Effector memory CD8-positive, alpha-beta T cell (primary cell): ENCODE results near the gene BMP7.

ENCODE experiments used
- ATAC-seq: fragments of 150-1000 bp; cut with Tn5 transposase; replicated peaks from 2 replicates; pipeline ENCODE4 v1.10.0; 2021; ENCODE audit warnings: mild to moderate bottlenecking, moderate library complexity
- DNase-seq, 3 experiments: peaks; one replicate each; pipeline ENCODE4 v3.0.0; 2021
- H3K27ac Mint-ChIP-seq, 2 donors: one replicate each; pipeline ENCODE4 v1.8.0; 2022; ENCODE audit warnings: mild to moderate bottlenecking in 2 of 2, mixed read lengths in 2 of 2, moderate library complexity in 2 of 2
- H3K27me3 Mint-ChIP-seq, 2 donors: one replicate each; pipeline ENCODE4 v1.8.0; 2022; ENCODE audit warnings: mixed read lengths in 2 of 2
- H3K36me3 Mint-ChIP-seq: one replicate; pipeline ENCODE4 v1.8.0; 2022; ENCODE audit warnings: mild to moderate bottlenecking, moderate library complexity, mixed read lengths; ENCODE audit not compliant: insufficient read depth
- H3K4me1 Mint-ChIP-seq, 2 donors: one replicate each; pipeline ENCODE4 v1.8.0; 2022; ENCODE audit warnings: low read depth in 2 of 2, mixed read lengths in 2 of 2
- H3K4me3 Mint-ChIP-seq, 2 donors: one replicate each; pipeline ENCODE4 v1.8.0; 2022; ENCODE audit warnings: mild to moderate bottlenecking in 2 of 2, mixed read lengths in 2 of 2, moderate library complexity in 2 of 2
- H3K9me3 Mint-ChIP-seq, 2 donors: one replicate each; pipeline ENCODE4 v1.8.0; 2022; ENCODE audit warnings: mixed read lengths in 2 of 2

Gene BMP7

DNA sequence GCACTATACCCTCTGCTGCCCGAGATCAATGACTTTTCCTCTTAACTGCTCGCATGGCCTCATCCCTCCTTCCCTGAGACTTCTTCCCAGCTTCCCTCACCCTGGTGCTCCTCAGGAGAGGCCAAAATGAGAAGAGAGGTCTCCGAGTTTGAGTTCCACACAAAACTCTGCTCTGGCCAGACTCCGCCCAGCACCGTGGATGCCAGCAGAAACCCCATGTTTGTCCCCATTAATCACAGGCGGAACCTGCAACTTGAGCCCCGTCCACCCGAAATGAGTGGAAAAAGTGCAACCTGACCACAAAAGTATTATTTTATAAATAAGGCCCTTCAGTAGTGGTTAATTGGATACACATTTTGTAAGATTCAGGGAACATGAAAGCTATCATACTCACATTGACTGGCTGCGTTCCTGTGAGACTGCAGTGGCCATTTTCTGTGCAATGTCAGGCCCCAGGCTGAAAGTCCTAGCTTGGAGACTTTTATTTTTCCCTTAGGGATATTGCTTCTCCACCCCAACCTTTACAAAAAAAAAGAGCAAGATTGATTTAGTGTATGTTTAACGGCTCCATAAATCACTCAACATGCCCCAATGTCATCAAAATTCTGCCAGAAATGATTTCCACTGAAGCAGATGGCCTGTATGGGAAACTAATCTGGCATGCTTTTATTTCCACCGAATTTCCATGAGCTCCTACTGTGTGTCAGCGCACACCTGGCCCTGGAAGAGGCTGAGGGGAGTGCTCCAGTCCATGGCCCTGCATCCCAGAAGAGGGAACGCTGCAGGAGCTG, 134.6 kb downstream of the BMP7 start:
- Mint-ChIP-seq H3K27me3 (peaks cover 26 to 47% of the 10 kb centered on the region in 2 donors), H3K36me3 (no peaks in the 10 kb centered on the region), H3K27ac (no peak overlapping the region), H3K9me3 (no peaks in the 10 kb centered on the region), H3K4me3 (no peak overlapping the region), H3K4me1 (peaks cover 0 to 2% of the 10 kb centered on the region in 2 donors)
- DNase-seq (no peak), ATAC-seq (no peak)

DNA sequence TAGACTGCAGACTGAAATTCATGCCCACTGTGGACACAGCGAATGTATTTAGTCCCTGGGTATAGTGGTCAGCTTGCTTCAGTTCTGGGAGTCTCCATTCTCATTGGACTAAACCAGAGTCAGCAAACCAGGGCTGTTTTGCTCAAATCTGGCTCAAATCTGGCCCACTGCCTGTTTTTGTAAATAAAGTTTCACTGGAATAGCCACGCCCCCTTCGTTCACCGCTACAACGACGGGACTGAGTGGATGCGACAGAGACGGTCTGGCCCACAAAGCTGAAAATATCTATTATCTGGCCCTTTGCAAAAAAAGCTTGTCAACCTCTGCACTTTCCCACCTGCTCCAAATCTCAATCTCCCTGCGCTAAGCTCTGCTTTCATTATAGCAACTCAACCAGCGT, 135.4 kb downstream of the BMP7 start:
- no peak overlapping the region for H3K27ac Mint-ChIP-seq
- H3K4me1 Mint-ChIP-seq, result peaks cover 0 to 2% of the 10 kb centered on the region in 2 donors
- H3K27me3 Mint-ChIP-seq, result peaks cover 26 to 48% of the 10 kb centered on the region in 2 donors
- no peaks in the 10 kb centered on the region for H3K36me3 Mint-ChIP-seq
- no peak overlapping the region for H3K4me3 Mint-ChIP-seq
- ATAC-seq (no peak), DNase-seq (no peak)
- H3K9me3 Mint-ChIP-seq, result no peaks in the 10 kb centered on the region

DNA sequence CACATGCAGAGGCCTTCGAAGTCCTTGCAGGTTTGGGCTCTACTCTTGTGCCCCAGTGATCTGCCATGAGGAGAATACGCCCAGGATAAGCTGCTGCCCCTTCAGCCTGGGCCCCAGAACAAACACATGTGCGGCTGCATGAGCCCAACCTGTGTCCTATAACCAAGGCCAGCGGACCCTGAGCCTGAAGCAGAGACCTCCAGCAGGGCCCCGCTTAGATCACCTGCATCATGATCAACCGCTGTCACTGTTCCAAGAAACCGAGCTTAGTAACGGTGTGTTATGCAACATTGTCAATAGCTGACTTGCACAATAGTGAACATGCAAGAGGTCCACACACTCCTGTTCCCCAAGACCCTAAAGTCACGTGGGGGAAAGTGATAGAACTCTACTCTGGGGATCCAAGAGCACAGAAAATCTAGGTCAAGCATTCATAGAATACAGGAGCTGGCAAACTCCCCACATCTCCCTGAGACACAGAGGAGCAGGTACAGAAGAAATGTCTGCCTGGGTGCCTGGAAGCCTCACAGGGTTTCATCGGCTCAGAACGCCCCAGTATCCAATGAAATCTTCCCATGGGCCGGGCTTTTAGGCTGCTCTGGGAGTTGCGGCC, 136.2 kb downstream of the BMP7 start:
- no peak overlapping the region for H3K4me3 Mint-ChIP-seq
- no peak for DNase-seq
- no peaks in the 10 kb centered on the region for H3K9me3 Mint-ChIP-seq
- H3K36me3 Mint-ChIP-seq, result no peaks in the 10 kb centered on the region
- no peak overlapping the region for H3K27ac Mint-ChIP-seq
- H3K27me3 Mint-ChIP-seq, result peaks cover 26 to 50% of the 10 kb centered on the region in 2 donors
- ATAC-seq, result no peak
- peaks cover 0 to 2% of the 10 kb centered on the region in 2 donors for H3K4me1 Mint-ChIP-seq

DNA sequence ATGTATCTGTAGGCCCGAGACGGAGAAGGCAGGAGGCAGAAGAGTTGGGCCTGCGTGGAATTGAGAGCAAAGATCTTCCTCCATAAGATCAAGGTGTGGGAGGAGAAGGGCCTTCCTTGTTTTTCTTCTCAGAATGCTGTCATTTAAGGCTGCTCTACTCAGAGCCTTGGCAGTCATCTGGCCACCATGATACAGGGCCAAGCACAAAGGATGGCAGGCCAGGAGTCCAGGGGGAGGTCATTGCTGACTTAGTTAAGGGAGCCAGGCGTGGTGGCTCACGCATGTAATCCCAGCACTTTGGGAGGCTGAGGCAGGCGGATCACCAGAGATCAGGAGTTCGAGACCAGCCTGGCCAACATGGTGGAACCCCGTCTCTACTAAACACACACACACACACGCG, 137.1 kb downstream of the BMP7 start:
- H3K27ac Mint-ChIP-seq, result no peak overlapping the region
- H3K36me3 Mint-ChIP-seq, result no peaks in the 10 kb centered on the region
- no peaks in the 10 kb centered on the region for H3K9me3 Mint-ChIP-seq
- H3K4me3 Mint-ChIP-seq, result no peak overlapping the region
- peaks cover 20 to 41% of the 10 kb centered on the region in 2 donors for H3K27me3 Mint-ChIP-seq
- H3K4me1 Mint-ChIP-seq, result peaks cover 0 to 2% of the 10 kb centered on the region in 2 donors
- DNase-seq (no peak), ATAC-seq (no peak)

DNA sequence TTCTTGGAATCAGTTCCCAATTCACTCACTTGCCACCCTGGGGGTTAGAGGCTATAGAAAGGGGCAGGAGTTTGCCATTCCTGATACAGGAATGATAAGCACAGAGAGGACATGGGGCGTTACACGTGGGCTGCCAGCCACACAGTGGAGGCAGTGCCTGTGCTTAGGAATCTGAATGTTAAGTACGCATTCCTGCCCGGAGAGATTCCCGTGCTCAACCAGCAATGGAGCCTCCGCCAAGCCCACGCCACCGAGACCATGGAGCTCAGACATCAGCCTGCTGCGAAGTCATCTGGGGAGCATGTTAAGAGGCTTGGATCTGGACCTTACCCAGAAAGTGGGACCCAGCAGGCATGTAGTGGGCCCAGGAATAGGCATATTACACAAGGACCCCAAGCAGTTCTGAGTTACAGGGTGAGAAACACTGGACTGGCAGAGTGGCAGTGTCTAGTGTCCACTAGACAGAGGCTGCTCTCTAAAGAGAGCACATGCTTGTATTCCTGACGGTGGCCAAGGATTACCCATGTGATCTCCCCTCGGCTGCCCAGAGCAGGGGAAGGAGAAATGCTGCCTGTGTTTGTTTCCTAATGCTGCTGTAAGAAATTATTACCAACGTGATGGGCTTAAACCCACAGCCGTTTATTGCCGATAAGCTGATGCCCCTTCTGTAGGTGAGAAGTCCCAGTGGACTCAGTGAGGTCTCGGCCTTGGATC, 138.2 kb downstream of the BMP7 start:
- Mint-ChIP-seq H3K36me3 (no peaks in the 10 kb centered on the region), H3K27me3 (peaks cover 15 to 35% of the 10 kb centered on the region in 2 donors), H3K4me1 (peaks cover 0 to 2% of the 10 kb centered on the region in 2 donors), H3K4me3 (no peak overlapping the region), H3K27ac (no peak overlapping the region), H3K9me3 (no peaks in the 10 kb centered on the region)
- no peak for ATAC-seq
- no peak for DNase-seq

DNA sequence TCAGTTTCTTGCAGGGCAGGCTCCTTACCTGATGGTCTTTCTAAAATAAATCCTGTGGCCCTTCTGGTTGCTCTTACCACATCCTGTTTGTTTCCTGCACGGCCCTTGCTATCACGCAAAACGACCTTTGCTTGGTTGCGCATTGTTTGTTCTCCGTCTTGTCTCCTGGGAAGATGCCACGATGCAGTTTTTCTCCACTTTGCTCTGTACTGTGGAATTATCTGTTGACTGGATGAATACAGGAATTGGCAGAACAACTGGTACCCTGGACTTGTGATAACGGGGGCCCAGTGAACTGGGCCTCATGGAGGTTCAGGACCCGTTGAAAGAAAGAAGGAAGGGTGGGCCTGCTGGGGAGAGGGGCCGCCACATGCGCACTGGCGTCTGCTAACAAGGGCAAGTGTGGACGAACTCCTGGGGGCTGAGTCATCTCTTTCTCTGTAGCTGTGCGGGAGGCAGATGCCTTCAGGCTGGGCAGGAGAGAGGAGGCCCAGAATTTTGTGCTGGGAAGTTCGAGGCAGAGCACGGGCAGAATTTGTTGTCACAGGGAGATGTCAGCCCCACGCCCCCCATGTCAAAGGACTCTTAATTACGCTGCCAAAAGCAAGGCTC, 139.9 kb downstream of the BMP7 start:
- Mint-ChIP-seq H3K4me1 (peaks cover 0 to 2% of the 10 kb centered on the region in 2 donors), H3K9me3 (no peaks in the 10 kb centered on the region)

DNA sequence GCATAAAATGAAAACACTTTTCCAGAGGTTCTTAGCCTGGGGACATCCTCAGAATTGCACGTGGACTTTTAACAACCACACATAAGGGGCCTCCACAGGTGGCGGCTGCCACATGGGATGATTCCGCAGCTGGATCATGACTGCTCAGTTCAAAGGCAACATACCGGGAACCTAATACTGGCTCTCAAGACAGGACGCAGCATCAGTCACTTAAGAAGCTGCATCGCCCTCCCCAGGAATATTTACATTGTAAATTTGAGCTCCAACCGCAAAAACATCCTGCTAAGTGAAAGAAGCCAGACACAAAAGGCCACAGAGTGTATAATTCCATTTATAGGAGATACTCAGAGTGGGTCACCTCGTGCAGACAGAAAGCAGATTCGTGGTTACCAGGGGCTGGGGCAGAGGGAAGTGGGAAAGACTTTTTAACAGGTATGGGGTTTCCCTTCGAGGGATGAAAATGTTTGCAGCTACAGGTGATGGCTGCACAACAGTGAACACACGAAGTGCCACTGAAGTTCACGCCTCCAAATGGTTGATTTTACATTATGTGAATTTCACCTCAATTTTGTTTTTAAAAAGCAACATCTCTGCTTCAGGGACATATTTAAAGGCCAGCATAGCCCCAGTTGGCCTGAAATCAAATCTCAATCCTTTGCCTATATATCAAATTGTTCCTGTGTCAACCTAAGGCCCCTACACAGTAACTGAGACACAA, 141.5 kb downstream of the BMP7 start:
- Mint-ChIP-seq H3K4me1 (peaks cover 0 to 2% of the 10 kb centered on the region in 2 donors), H3K36me3 (no peaks in the 10 kb centered on the region), H3K27ac (no peak overlapping the region), H3K4me3 (no peak overlapping the region), H3K9me3 (no peaks in the 10 kb centered on the region), H3K27me3 (peaks cover 6 to 29% of the 10 kb centered on the region in 2 donors)
- ATAC-seq (no peak), DNase-seq (no peak)

More for the DNA sequence above, 139.9 kb downstream of the BMP7 start:
- no peak for DNase-seq
- Mint-ChIP-seq H3K4me3 (no peak overlapping the region), H3K27ac (no peak overlapping the region), H3K27me3 (peaks cover 6 to 29% of the 10 kb centered on the region in 2 donors), H3K36me3 (no peaks in the 10 kb centered on the region)
- no peak for ATAC-seq

DNA sequence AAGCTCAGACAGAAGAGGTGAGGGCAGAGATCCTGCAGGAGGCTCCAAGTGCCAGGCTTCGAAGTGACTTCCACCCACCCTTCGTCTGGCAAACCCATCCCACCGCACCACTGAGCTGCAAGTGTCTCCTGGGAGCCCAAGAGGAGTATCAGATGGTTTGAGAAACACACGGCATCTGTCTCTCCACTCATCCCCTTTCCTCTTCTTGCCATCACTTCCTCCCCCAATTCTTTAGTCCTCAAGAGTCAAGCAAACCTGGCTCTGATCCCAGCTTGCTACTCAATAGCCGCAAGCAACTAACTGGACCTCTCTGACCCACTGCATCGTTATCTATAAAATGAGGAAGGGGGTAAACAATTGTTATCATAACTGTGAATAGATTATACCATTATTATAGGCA, 142.1 kb downstream of the BMP7 start:
- Mint-ChIP-seq H3K36me3 (no peaks in the 10 kb centered on the region), H3K9me3 (no peaks in the 10 kb centered on the region), H3K4me1 (peaks cover 0 to 2% of the 10 kb centered on the region in 2 donors), H3K27ac (no peak overlapping the region), H3K4me3 (no peak overlapping the region), H3K27me3 (peaks cover 6 to 29% of the 10 kb centered on the region in 2 donors)
- DNase-seq (no peak), ATAC-seq (no peak)

DNA sequence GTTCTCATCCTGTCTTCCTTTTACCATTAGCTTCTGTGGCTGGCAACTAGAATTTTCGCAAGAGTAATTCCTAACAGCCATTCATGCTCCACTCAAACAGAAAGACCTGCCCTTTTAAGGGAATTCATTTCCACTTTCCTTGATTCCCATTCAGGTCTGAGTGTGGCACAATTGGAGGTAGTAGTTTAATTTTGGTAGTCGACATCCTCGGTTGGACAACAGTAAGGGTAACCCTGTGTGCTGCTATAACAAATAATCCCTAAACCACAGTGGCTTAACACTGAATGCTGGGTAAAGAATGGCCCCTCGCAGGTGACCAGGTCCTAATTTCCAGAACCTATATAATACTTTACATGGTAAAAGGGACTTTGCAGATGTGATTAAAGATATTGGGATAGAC, 142.9 kb downstream of the BMP7 start:
- peaks cover 6 to 29% of the 10 kb centered on the region in 2 donors for H3K27me3 Mint-ChIP-seq
- DNase-seq (no peak), ATAC-seq (no peak)
- H3K27ac Mint-ChIP-seq, result no peak overlapping the region
- H3K36me3 Mint-ChIP-seq, result no peaks in the 10 kb centered on the region
- H3K4me1 Mint-ChIP-seq, result peaks cover 0 to 2% of the 10 kb centered on the region in 2 donors
- no peaks in the 10 kb centered on the region for H3K9me3 Mint-ChIP-seq
- no peak overlapping the region for H3K4me3 Mint-ChIP-seq

DNA sequence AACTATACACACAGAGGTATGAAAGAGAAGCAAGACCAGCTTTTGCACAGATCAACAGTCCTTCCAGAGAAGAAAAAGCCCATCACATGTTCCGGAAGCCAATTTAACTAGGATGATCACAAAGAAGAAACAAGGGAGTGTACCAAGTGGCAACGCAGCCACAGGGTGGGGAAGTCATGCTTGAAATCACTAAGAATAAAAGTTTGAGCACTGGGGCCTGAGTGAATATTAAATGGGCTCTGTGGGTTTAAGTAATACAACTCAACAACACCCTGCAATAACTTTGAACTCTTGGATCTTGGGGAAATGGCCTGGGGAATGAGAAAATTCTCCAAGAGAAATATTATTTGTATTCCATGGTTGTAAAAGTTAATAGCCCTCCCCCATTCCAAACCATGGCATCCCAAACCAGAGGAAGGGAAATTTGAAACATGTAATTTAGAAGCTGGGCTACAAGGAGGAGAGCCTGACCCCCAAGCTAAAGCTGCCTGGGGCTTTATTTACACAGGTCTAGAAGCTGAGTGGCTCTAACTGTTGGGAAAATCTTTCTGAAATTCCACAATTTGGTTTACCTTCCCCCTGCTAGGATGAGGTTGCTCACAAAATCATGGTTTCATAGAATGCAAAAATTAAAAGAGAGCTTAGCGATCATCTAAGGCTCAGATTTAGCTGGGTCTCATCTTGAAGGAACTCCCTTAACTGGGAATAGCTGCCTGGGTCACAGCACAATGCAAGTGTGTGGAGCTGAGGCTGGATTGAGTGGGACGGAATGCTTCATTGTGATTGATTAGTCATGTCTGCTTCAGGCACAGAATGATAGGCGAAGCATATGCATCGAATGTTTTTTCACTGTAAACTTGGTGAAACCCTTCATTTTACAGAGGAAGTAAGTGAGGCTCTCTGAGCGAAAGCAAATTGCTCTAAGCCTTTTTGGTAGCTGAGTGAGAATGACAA, 143.6 kb downstream of the BMP7 start:
- Mint-ChIP-seq H3K4me1 (peaks cover 0 to 2% of the 10 kb centered on the region in 2 donors), H3K4me3 (no peak overlapping the region), H3K36me3 (no peaks in the 10 kb centered on the region), H3K27me3 (peaks cover 6 to 26% of the 10 kb centered on the region in 2 donors), H3K27ac (no peak overlapping the region), H3K9me3 (no peaks in the 10 kb centered on the region)
- ATAC-seq (no peak), DNase-seq (no peak)

DNA sequence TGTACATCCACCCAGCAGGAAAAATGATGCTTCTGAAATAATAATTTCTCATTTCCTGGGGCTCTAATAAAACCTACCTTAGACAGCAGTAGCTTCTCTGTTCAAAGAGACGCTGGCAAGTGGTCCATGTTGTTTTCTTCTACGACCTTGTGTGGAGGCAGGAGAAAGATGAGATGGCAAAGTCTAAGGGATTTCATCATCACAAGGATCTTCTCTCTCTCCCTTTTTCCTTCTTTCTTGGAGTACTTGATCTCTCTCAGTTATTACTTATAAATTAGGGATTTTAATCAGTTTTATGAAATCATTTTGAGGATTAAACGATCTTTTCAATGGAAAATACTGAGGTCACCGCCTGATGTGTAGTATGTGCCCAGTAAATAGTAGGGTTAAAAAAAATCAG, 147.5 kb downstream of the BMP7 start:
- ATAC-seq (no peak), DNase-seq (no peak)
- no peaks in the 10 kb centered on the region for H3K4me1 Mint-ChIP-seq
- H3K27ac Mint-ChIP-seq, result no peak overlapping the region
- H3K36me3 Mint-ChIP-seq, result no peaks in the 10 kb centered on the region
- no peaks in the 10 kb centered on the region for H3K9me3 Mint-ChIP-seq
- no peak overlapping the region for H3K4me3 Mint-ChIP-seq
- H3K27me3 Mint-ChIP-seq, result no peaks in the 10 kb centered on the region
